ENCODE data around the gene CPVL.
"Not testable (repeated sequence)": the region's sequence is repeated elsewhere in the genome, so short reads cannot be mapped to it uniquely, and the experiment has no call there.

The CPVL gene

GRCh38 chr7:29116361-29117200 lies 29.8 kb downstream of the CPVL start:
- DNase-seq: no peak

- no peak for DNase-seq
Observed at GRCh38 chr7:29115753-29116152, 30.6 kb downstream of the CPVL start.

GRCh38 chr7:29115130-29115687 lies 31.1 kb downstream of the CPVL start:
- no peak for DNase-seq

- not testable (repeated sequence) for DNase-seq
Observed at GRCh38 chr7:29114266-29114665, 32.1 kb downstream of the CPVL start.

GRCh38 chr7:29113384-29114102 lies 32.8 kb downstream of the CPVL start:
- peak; percentile 28 for DNase-seq

- no peak for DNase-seq
Observed at GRCh38 chr7:29112721-29113120, 33.6 kb downstream of the CPVL start.

GRCh38 chr7:29109899-29110298 lies 36.4 kb downstream of the CPVL start:
- no peak for DNase-seq

- DNase-seq: no peak
Observed at GRCh38 chr7:29109358-29109757, 37.0 kb downstream of the CPVL start.

- no peak for DNase-seq
Observed at GRCh38 chr7:29107056-29107455, 39.3 kb downstream of the CPVL start.

- DNase-seq: no peak
Observed at GRCh38 chr7:29106669-29106988, 39.7 kb downstream of the CPVL start.

- DNase-seq: peak; percentile 40
Observed at GRCh38 chr7:29105752-29106668, 40.3 kb downstream of the CPVL start.

- DNase-seq: no peak
Observed at GRCh38 chr7:29105191-29105590, 41.1 kb downstream of the CPVL start.

GRCh38 chr7:29102558-29103151 lies 43.7 kb downstream of the CPVL start:
- peak; percentile 52 for DNase-seq

- no peak for DNase-seq
Observed at GRCh38 chr7:29100924-29101323, 45.4 kb downstream of the CPVL start.

GRCh38 chr7:29099896-29100847 lies 46.2 kb downstream of the CPVL start:
- DNase-seq: no peak

GRCh38 chr7:29096446-29096730 lies 49.9 kb downstream of the CPVL start:
- DNase-seq: no peak

GRCh38 chr7:29095631-29096445 lies 50.5 kb downstream of the CPVL start:
- no peak for DNase-seq

GRCh38 chr7:29093091-29093490 lies 53.2 kb downstream of the CPVL start:
- not testable (repeated sequence) for DNase-seq

- DNase-seq: no peak
Observed at GRCh38 chr7:29091715-29092114, 54.6 kb downstream of the CPVL start.

GRCh38 chr7:29090836-29091601 lies 55.3 kb downstream of the CPVL start:
- DNase-seq: no peak

Measured in NCI-H526 treated with DMSO at 0.1 percent for 48 hours (cell line).